ENCODE measurements around the gene PSG4. TPM values are rescaled to one million over a fixed set of nuclear protein-coding genes. Genes with fewer than 3 reads are reported as not detected.

Gene PSG4
- total RNA-seq, 1 donor from 2014 or later, result not detected

Other genes with a start within 250 kb of the PSG4 start
- gene PSG11, start 179.2 kb downstream of the PSG4 start, total RNA-seq, result not detected
- gene PSG2, start 122.9 kb downstream of the PSG4 start, total RNA-seq, result not detected
- gene PSG5, start 19.1 kb downstream of the PSG4 start, total RNA-seq, result not detected
- not detected for gene PSG9, start 63.9 kb upstream of the PSG4 start, total RNA-seq
- gene CD177, start 148.0 kb upstream of the PSG4 start, total RNA-seq, result 1.4 TPM
- not detected for gene TEX101, start 209.3 kb upstream of the PSG4 start, total RNA-seq